ENCODE measurements around the gene NSMCE4A.
A peak's percentile ranks its signal among the peaks of the same experiment; 100 is the strongest.
"Not testable (repeated sequence)": the region's sequence is repeated elsewhere in the genome, so short reads cannot be mapped to it uniquely, and the experiment has no call there.

NSMCE4A gene

DNA sequence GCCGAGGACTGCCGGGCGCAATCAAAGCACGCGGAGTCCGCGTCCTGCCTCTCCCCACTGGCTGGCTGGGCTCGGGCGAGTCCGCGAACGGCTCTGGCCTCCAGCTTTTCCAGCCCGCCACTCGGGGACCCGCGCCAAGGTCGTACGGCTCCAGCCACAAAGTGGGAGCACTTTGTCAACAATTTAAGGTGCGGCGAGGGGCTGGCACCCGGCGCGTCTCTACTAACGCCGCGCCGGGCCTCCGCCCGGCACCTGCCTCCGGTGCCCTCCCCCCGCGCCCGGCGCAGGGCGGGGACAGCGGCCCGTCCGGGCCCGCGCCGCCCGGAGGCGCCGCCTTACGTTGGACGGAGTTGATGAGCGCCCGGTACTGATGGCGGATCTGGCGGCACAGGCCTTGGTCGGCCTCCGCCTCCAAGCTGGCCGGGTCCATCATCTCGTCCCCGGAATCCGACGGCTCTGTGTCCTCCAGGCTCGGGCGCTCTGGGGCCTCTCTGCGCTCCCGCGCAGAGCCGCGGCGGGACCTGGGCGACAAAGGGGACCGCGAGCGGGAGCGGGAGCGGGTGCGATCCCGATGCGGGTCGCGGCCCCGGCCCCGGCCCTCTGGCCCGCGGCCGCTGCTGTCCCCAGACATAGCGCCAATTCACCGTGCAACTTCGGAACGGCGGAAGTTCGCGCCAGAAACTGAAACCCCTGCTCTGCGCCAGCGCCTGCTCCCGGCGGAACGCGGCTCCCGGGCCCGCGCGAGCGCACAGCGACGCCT is at the start of gene NSMCE4A:
Gene NSMCE4A (minus strand): TSS at position 683 of the 760 bp plus-strand sequence. CDS start 52 bp downstream, at position 631.
- DNase-seq = peak; percentile 48

DNA sequence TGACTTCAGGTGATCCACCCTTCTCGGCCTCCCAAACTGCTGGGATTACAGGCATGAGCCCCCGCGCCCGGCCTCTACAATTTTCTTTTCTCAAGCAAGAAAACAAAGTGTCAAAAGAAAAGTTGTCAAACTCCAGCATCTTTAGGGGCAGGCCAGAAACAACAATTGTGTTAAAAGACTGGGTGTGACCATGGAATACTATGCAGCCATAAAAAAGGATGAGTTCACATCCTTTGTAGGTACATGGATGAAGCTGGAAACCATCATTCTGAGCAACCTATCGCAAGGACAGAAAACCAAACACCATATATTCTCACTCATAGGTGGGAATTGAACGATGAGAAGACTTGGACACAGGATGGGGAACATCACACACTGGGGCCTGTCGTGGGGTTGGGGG is 48.2 kb upstream of the NSMCE4A start:
- not testable (repeated sequence) for DNase-seq

GRCh38 chr10:122022276-122022675 is 47.3 kb upstream of the NSMCE4A start:
- no peak for DNase-seq

DNA sequence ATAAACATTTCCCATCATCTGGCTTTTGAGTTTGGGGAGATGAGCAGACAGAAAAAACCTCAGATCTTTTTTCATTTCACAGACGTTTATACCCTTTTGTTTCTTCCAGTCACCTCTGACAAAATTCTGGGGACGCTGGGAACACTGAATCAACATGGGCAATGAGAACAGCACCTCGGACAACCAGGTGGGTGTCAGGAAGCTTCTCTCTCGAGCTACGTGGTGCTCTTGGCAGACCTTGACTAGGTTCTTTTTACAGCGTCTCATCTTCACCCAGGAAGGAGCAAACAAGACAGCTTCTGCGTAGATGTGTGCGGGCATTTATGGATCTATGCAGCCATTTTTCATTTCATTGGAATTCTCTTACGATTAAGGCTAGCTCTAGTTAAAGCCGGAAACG is 46.8 kb upstream of the NSMCE4A start:
- DNase-seq = no peak

DNA sequence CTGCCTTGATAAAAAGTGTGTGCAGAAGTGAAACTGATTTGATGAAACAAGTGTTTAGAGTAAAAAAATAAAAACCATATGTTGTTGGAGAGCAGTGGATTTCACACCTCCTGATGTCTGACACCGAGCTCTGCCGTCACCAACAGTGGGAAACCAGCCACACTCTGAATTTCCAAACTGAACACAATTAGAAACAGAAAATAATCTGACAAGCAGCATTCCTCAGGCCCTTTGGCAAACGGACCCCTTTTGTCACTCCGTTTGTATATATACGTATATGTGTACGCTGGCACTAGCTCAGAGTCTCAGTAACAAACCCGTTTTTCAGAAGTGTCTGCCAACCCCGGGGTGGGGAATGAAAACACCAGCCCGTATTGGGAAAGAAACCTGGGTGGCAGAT is 46.4 kb upstream of the NSMCE4A start:
- no peak for DNase-seq

DNA sequence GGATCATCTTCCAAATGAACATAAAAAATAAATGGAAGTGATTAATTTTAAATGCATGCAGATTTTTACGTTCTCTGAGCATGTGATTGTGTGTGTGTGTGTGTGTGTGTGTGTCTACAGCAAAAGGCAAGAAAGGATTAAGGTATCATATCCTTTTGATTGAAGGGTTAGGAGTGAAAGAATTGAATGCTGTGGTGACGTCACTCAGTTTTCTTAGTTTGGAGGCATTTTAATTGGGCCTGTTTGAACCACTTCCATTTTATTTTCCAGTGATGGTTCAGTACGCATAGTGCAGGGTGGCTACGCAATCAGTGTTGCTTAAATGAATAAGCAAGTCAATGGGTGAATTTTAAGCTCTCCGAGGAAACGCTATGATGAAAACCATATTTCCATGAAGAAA is 45.2 kb upstream of the NSMCE4A start:
- no peak for DNase-seq

DNA sequence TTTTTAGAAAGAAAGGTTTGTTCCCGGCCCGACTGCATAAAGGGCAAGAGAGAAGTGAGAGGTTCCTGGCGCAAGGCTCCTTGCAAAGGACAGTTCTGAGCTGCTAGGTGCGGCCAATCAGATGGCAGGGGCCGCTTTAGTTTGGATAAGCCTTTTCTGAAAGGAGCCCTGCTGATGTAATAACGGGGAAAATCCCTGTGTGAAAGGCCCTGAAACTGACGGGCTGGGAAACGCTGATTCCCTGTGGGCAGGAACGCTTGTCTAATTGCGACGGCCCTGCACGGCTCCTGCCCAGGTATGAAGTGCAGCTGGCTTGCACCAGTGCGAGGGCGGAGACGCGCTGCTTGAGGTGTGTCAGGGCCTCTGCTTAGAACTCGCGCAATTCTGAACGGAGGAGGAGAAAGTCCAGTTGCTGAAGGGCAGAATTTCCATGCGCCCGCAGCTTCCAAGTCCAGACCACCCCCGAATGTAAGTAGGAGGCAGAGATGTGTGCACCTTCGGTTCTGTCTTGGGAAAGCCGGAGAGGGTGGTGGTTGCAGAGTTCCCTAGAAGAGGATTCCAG is 44.5 kb upstream of the NSMCE4A start:
- peak; percentile 8 for DNase-seq

DNA sequence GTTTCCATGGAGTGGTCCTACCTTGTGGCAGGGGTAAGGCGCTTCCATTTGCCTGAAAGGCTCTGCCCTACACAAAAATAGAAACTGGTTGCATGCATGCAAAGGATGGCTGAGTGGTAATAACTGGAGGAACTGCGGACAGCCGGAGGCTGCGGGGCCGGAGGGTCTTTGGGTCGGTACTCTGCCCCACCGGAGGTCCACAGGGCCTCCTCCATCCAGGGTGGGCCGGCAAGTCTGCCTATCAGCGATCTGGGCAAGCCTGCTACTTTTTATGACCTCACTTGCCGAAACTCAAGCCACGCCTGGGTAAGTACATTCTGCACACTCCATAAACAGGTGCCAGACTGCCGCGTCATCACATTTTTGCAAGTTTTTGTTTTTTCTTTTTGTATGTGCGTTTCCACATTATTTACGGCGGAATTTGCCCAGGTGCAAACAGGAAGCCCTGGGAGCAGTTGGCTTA is 44.0 kb upstream of the NSMCE4A start:
- no peak for DNase-seq

GRCh38 chr10:122018491-122018890 is 43.5 kb upstream of the NSMCE4A start:
- DNase-seq = no peak

- not testable (repeated sequence) for DNase-seq
Observed at GRCh38 chr10:122017926-122018325, 42.9 kb upstream of the NSMCE4A start.

DNA sequence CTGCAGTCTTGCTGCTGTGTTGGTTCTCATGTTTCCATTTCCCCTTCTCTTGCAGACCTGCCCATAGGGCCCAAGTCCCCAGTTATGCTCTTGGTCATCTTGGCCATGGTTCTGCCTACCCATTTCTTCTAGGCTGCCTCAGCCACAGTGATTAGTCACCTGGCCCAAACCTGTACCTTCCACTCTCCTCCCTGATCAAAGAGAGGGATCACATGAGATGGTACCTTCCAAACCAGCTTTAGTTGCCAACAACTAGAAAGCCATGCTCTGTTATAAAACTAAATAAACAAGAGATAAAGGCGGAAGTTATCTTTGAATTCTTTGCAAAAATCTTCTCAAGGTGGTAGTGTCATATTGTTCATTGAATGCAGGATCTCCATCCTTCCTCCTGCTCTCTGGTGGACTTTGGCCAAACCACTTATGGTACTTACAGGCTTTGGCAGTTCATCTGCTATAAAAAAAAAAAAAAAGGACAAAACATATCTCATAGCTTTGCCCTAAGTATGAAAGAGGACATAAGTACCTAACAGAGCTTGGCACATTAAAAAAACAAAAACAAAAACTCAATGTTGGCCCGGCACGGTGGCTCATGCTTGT is 39.7 kb upstream of the NSMCE4A start:
- DNase-seq = no peak

- DNase-seq = no peak
Observed at GRCh38 chr10:122013311-122013780, 38.3 kb upstream of the NSMCE4A start.

GRCh38 chr10:122012731-122013130 is 37.7 kb upstream of the NSMCE4A start:
- no peak for DNase-seq

GRCh38 chr10:122010405-122011050 is 35.5 kb upstream of the NSMCE4A start:
- no peak for DNase-seq

GRCh38 chr10:122007415-122007814 is 32.4 kb upstream of the NSMCE4A start:
- DNase-seq = no peak

DNA sequence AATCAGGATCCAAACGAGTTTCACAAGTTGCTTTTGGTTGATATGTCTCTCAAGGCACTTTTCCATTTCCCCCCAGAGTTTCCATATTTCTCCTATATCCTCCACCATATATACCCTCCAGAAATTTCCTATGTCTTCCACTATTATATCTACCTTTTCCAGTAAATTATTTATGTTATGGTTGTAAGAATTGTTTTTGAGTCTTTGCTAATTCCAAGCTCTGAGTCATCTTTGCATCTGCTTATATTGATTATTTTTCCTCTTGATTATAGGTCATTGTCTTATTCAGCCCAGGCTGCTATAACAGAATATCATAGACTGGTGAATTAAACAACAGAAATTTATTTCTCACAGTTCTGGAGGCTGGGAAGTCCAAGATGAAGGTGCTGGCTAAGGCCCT is 26.7 kb upstream of the NSMCE4A start:
- DNase-seq = no peak

DNA sequence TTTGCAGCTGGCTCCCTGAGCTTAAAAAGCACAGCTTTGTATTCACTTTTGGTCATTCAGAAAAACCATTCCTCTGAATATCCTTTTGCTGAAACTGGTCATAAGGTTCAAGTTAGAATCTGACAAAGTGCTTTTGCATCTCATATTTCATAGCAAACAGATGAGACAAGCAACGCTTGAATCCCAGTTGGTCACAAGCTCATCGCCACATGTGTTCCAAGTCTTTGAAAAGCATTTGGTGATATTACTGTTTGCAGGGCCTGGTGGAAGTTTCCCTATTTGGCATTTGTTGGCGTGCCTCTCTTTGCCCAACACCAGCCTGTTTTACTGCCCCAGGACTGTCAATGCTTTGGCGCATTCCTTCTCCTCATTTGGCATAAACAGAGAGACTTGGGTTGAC is 24.3 kb upstream of the NSMCE4A start:
- DNase-seq = no peak

GRCh38 chr10:121998462-121998861 is 23.4 kb upstream of the NSMCE4A start:
- DNase-seq = no peak

- DNase-seq = peak; percentile 10
Observed at GRCh38 chr10:121994429-121994941, 19.5 kb upstream of the NSMCE4A start.

- DNase-seq = not testable (repeated sequence)
Observed at GRCh38 chr10:121991727-121992126, 16.7 kb upstream of the NSMCE4A start.

DNA sequence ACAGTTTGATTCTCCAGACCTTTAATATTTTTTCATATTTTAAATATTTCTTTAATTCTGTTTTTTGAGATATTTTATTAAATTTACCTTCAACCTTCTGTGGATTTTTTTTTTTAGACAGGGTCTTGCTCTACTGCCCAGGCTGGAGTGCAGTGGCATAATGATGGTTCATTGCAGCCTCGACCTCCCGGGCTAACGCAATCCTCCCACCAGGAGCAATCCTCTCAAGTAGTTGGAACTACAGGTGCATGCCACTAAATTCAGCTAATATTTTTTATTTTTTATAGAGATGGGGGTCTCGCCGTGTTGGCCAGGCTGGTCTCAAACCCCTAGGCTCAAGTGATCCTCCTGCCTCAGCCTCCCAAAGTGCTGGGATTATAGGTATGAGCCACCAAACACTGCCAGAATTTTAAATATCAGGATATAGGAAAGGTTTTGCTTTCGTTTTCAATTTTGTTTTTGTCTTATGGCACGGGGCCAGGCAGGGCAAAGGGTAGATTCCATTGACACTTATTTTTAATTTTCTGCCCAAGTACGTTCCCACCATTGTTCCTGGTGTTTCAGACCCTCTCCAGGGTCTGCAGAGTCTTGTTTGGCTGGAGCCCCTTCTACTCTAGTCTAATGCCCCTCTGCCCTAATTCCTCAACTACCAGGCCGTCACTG is 15.1 kb upstream of the NSMCE4A start:
- DNase-seq = no peak

All from NCI-H2227 treated with DMSO at 0.1 percent for 48 hours (cell line).